CD4-positive, alpha-beta T cell (primary cell): Measurements from ENCODE around the gene NFIA. TPM values are rescaled to one million over a fixed set of nuclear protein-coding genes. Genes with fewer than 3 reads are reported as not detected.

Experiments used
- ATAC-seq: fragments of 200-7000 bp; cut with Tn5 transposase; one replicate; pipeline ENCODE4 v1.10.0; 2022; ENCODE audit warnings: mild to moderate bottlenecking; ENCODE audit not compliant: poor library complexity
- CTCF ChIA-PET: fragments of 350-600 bp; sonication (Branson Sonifier 250); formaldehyde crosslinking; loops from one replicate; lab custom pipeline; 2021; ENCODE audit warnings: antibody characterized with exemption, inconsistent platforms; lab: Charles Lee
- POLR2A ChIA-PET: fragments of 350-600 bp; sonication (Branson Sonifier 250); formaldehyde crosslinking; loops from one replicate; lab custom pipeline; 2021; ENCODE audit warnings: antibody characterized with exemption, inconsistent platforms; lab: Charles Lee
- DNase-seq, 14 experiments: peaks; one replicate each; pipeline ENCODE4 v3.0.0-alpha.2; 2013 to 2020; ENCODE audit warnings: mixed read lengths in 2 of 14
- H3K27ac ChIP-seq, 2 donors: one replicate each; pipeline versions ENCODE4 v1.5.1 to v1.7.0; 2013; ENCODE audit warnings: low read length in 2 of 2, low read depth in 1 of 2, mild to moderate bottlenecking in 1 of 2
- H3K27me3 ChIP-seq, 2 experiments: 1 replicate in 1 of 2; 2 replicates in 1 of 2; pipeline versions ENCODE4 v1.6.1 to v1.7.0; 2013; ENCODE audit warnings: low read length in 2 of 2, control low read depth in 1 of 2, mild to moderate bottlenecking in 1 of 2, moderate library complexity in 1 of 2; ENCODE audit not compliant: insufficient read depth in 2 of 2, control insufficient read depth in 1 of 2
- H3K36me3 ChIP-seq: one replicate; pipeline ENCODE4 v1.6.1; 2013; ENCODE audit warnings: low read length, control low read depth; ENCODE audit not compliant: insufficient read depth
- H3K4me1 ChIP-seq: one replicate; pipeline ENCODE4 v1.6.1; 2013; ENCODE audit warnings: low read length, control low read depth; ENCODE audit not compliant: insufficient read depth
- H3K4me3 ChIP-seq: one replicate; pipeline ENCODE4 v1.5.1; 2013; ENCODE audit warnings: mild to moderate bottlenecking, low read length, moderate library complexity
- H3K9me3 ChIP-seq, 2 experiments: 1 replicate in 1 of 2; 2 replicates in 1 of 2; pipeline versions ENCODE4 v1.6.1 to v1.7.0; 2013; ENCODE audit warnings: low read length in 2 of 2, mild to moderate bottlenecking in 2 of 2, control low read depth in 1 of 2, moderate library complexity in 1 of 2; ENCODE audit not compliant: control insufficient read depth in 1 of 2, insufficient read depth in 1 of 2
- H3K27ac Mint-ChIP-seq: one replicate; pipeline ENCODE4 v1.8.0; 2020; ENCODE audit warnings: mixed read lengths
- H3K27me3 Mint-ChIP-seq: one replicate; pipeline ENCODE4 v1.8.0; 2021; ENCODE audit warnings: mixed read lengths
- H3K36me3 Mint-ChIP-seq: one replicate; pipeline ENCODE4 v1.8.0; 2021; ENCODE audit warnings: low read depth, mixed read lengths
- H3K4me1 Mint-ChIP-seq: one replicate; pipeline ENCODE4 v1.8.0; 2021; ENCODE audit warnings: low read depth, mixed read lengths
- H3K4me3 Mint-ChIP-seq: one replicate; pipeline ENCODE4 v1.8.0; 2020; ENCODE audit warnings: mild to moderate bottlenecking, mixed read lengths
- H3K9me3 Mint-ChIP-seq: one replicate; pipeline ENCODE4 v1.8.0; 2020; ENCODE audit warnings: mixed read lengths
- CTCF ChIP-seq: fragments of 200-600 bp; IDR thresholded peaks from one replicate; pipeline ENCODE4 v1.8.0; 2022; ENCODE audit warnings: antibody characterized with exemption, mild to moderate bottlenecking
- intact Hi-C, 2 experiments: fragments of 100-400 bp; cut with DNase I in 1 of 2; cut with micrococcal nuclease in 1 of 2; formaldehyde crosslinking; loops; one replicate each; pipeline versions ENCODE4 v1.15.1 to v1.9.0; 2023 to 2025; cut with DNase I, micrococcal nuclease
- total RNA-seq, 174 experiments: library from RNA in 2 of 174; stranded (reverse) in 2 of 174; gene quantifications; one replicate each; pipeline ENCODE4 v1.2.3 and lab custom pipeline; 2021 to 2026

The NFIA gene
- total RNA-seq, 2 experiments from 2014 or later, result 4.8 to 5.9 TPM

- no peaks in the 10 kb centered on the region for H3K27me3 Mint-ChIP-seq
- no peak overlapping the region for H3K4me3 ChIP-seq
- H3K27me3 ChIP-seq, result no peaks in the 10 kb centered on the region
- DNase-seq, result no peak
- no peaks in the 10 kb centered on the region for H3K9me3 ChIP-seq
- H3K9me3 Mint-ChIP-seq, result no peaks in the 10 kb centered on the region
- no peaks in the 10 kb centered on the region for H3K4me1 Mint-ChIP-seq
- no peaks in the 10 kb centered on the region for H3K36me3 Mint-ChIP-seq
- no peaks in the 10 kb centered on the region for H3K4me1 ChIP-seq
- H3K27ac Mint-ChIP-seq, result no peak overlapping the region
- ATAC-seq, result no peak
- no peak overlapping the region for H3K4me3 Mint-ChIP-seq
- ChIA-PET CTCF (interaction anchor here (0.6 to 1.2 kb wide), 2 partner anchors 22 to 112 kb away, joined by 3 to 4 read pairs; no protein-coding TSS in a partner anchor), POLR2A (no interaction called here)
- no peak overlapping the region for H3K27ac ChIP-seq
- H3K36me3 ChIP-seq, result no peaks in the 10 kb centered on the region
- intact Hi-C loops, result no loop called here
- TF ChIP-seq CTCF, result no peak
Measured at GRCh38 chr1:61300899-61301298, 218.5 kb downstream of the NFIA start.

GRCh38 chr1:61301824-61302657 lies 219.7 kb downstream of the NFIA start:
- Mint-ChIP-seq H3K9me3 (no peaks in the 10 kb centered on the region), H3K27me3 (no peaks in the 10 kb centered on the region), H3K36me3 (no peaks in the 10 kb centered on the region), H3K4me3 (no peak overlapping the region), H3K4me1 (no peaks in the 10 kb centered on the region), H3K27ac (no peak overlapping the region)
- Histone ChIP-seq H3K4me1 (no peaks in the 10 kb centered on the region), H3K36me3 (no peaks in the 10 kb centered on the region), H3K27me3 (no peaks in the 10 kb centered on the region), H3K9me3 (no peaks in the 10 kb centered on the region), H3K27ac (no peak overlapping the region), H3K4me3 (no peak overlapping the region)
- CTCF ChIA-PET, result interaction anchor here (1.2 kb wide), 1 partner anchor 23 kb away, joined by 4 read pairs; no protein-coding TSS in a partner anchor
- DNase-seq (peak in 2 of 14 experiments; percentile 1 to 8), ATAC-seq (no peak)
- TF ChIP-seq CTCF, result no peak
- POLR2A ChIA-PET, result no interaction called here
- intact Hi-C loops, result no loop called here

- ATAC-seq (no peak), DNase-seq (no peak)
- Mint-ChIP-seq H3K36me3 (no peaks in the 10 kb centered on the region), H3K27ac (no peak overlapping the region), H3K4me3 (no peak overlapping the region), H3K4me1 (no peaks in the 10 kb centered on the region), H3K27me3 (no peaks in the 10 kb centered on the region), H3K9me3 (no peaks in the 10 kb centered on the region)
- CTCF ChIA-PET, result no interaction called here
- Histone ChIP-seq H3K36me3 (no peaks in the 10 kb centered on the region), H3K4me3 (no peak overlapping the region), H3K9me3 (no peaks in the 10 kb centered on the region), H3K27me3 (no peaks in the 10 kb centered on the region), H3K27ac (no peak overlapping the region), H3K4me1 (no peaks in the 10 kb centered on the region)
- POLR2A ChIA-PET, result no interaction called here
- no peak for TF ChIP-seq CTCF
- intact Hi-C loops, result no loop called here
Measured at GRCh38 chr1:61307422-61308142, 225.2 kb downstream of the NFIA start.
